CD4-positive, alpha-beta T cell treated with Interferon alpha-2 for 1 hour (primary cell): Measurements from ENCODE around the gene SLC22A7.
"Not testable (repeated sequence)": the region's sequence is repeated elsewhere in the genome, so short reads cannot be mapped to it uniquely, and the experiment has no call there.

Experiments
- DNase-seq, 2 donors: peaks; one replicate each; pipeline ENCODE4 v3.0.0-alpha.2; 2020 to 2022

Gene SLC22A7

GRCh38 chr6:43303751-43304331, 5.8 kb downstream of the SLC22A7 start:
- no peak for DNase-seq

- DNase-seq, result no peak
Observed at GRCh38 chr6:43304361-43304760, 6.3 kb downstream of the SLC22A7 start.

GRCh38 chr6:43304882-43305281, 6.8 kb downstream of the SLC22A7 start:
- DNase-seq, result no peak

GRCh38 chr6:43306086-43306485, 8.0 kb downstream of the SLC22A7 start:
- no peak for DNase-seq

- no peak for DNase-seq
Observed at GRCh38 chr6:43307451-43308100, 9.5 kb downstream of the SLC22A7 start.

- DNase-seq, result peak; percentile 52 to 60
Observed at GRCh38 chr6:43308101-43308989, 10.3 kb downstream of the SLC22A7 start, which contains the start of gene CRIP3. Gene CRIP3, minus strand, starts transcription at chr6:43308826. Its CDS starts 34 bp downstream, at chr6:43308792.

GRCh38 chr6:43308990-43309477, 11.0 kb downstream of the SLC22A7 start:
- no peak for DNase-seq

- DNase-seq, result no peak
Observed at GRCh38 chr6:43310134-43310533, 12.1 kb downstream of the SLC22A7 start.

- DNase-seq, result no peak
Observed at GRCh38 chr6:43310624-43311023, 12.6 kb downstream of the SLC22A7 start.

- DNase-seq, result no peak
Observed at GRCh38 chr6:43311666-43312065, 13.6 kb downstream of the SLC22A7 start.

GRCh38 chr6:43313813-43314212, 15.8 kb downstream of the SLC22A7 start:
- DNase-seq, result no peak

GRCh38 chr6:43318011-43318410, 20.0 kb downstream of the SLC22A7 start:
- DNase-seq, result no peak

GRCh38 chr6:43325876-43326275, 27.8 kb downstream of the SLC22A7 start:
- DNase-seq, result no peak

GRCh38 chr6:43328528-43328927, 30.5 kb downstream of the SLC22A7 start:
- no peak for DNase-seq

- DNase-seq, result peak in 1 of 2 donors; percentile 16
Observed at GRCh38 chr6:43331470-43331869, 33.4 kb downstream of the SLC22A7 start.

GRCh38 chr6:43331891-43332290, 33.8 kb downstream of the SLC22A7 start:
- DNase-seq, result peak in 1 of 2 donors; percentile 12

GRCh38 chr6:43334466-43335095, 36.5 kb downstream of the SLC22A7 start:
- peak in 1 of 2 donors; percentile 28 for DNase-seq

GRCh38 chr6:43335469-43335868, 37.4 kb downstream of the SLC22A7 start:
- DNase-seq, result no peak

- no peak for DNase-seq
Observed at GRCh38 chr6:43336382-43336781, 38.3 kb downstream of the SLC22A7 start.

GRCh38 chr6:43338243-43338642, 40.2 kb downstream of the SLC22A7 start:
- DNase-seq, result no peak

- no peak for DNase-seq
Observed at GRCh38 chr6:43339168-43339567, 41.1 kb downstream of the SLC22A7 start.

- DNase-seq, result not testable (repeated sequence)
Observed at GRCh38 chr6:43346243-43346642, 48.2 kb downstream of the SLC22A7 start.

- DNase-seq, result no peak
Observed at GRCh38 chr6:43347021-43347420, 49.0 kb downstream of the SLC22A7 start.
